Measurements from ENCODE around the gene BRSK2. TPM values are rescaled to one million over a fixed set of nuclear protein-coding genes. Genes with fewer than 3 reads are reported as not detected.

BRSK2 gene
- total and polyA plus RNA-seq, 9 of the 15 experiments (the other 6 are each of a cell fraction or from before 2014, with no cell fraction given) = 0.06 to 0.52 (median 0.18) TPM; not detected in 5

GRCh38 chr11:1348146-1348795 lies 41.5 kb upstream of the BRSK2 start:
- Histone ChIP-seq H3K9me3 (replicated peaks; ENCODE audit: control insufficient read depth, insufficient read depth, low read depth, low read length) (no peaks in the 10 kb centered on the region), H3K4me1 (replicated peaks in 1 of 2; ENCODE audit: control insufficient read depth in 2 of 2, insufficient read depth in 2 of 2, low read length in 2 of 2) (peaks cover 0 to 21% of the 10 kb centered on the region in 2 experiments; a peak in 2 of 5 replicates), H3K27ac (ENCODE audit: extremely low read depth, low read depth, low read length) (no peak overlapping the region), H3K4me3 (no peak overlapping the region), H4K20me1 (replicated peaks; ENCODE audit: control insufficient read depth, insufficient read depth, low read length) (peaks cover 5% of the 10 kb centered on the region; the same call in 1 of the 2 replicates), H3K9me1 (ENCODE audit: control insufficient read depth, insufficient read depth, low read length) (no peaks in the 10 kb centered on the region), H3K79me2 (ENCODE audit: control insufficient read depth, insufficient read depth, low read length) (no peaks in the 10 kb centered on the region), H2AFZ (ENCODE audit: low read depth, low read length) (no peak overlapping the region), H3K9ac (ENCODE audit: insufficient read depth in 1 of 2, low read depth in 2 of 2, low read length in 2 of 2) (peak overlapping the region in 1 of 2 experiments; percentile 5; a peak in 1 of 4 replicates), H3K27me3 (ENCODE audit: control insufficient read depth in 2 of 2, insufficient read depth in 2 of 2, low read length in 2 of 2) (peaks cover 30 to 67% of the 10 kb centered on the region in 2 experiments; a peak in 4 of 5 replicates), H3K36me3 (ENCODE audit: control insufficient read depth, insufficient read depth, low read length) (no peaks in the 10 kb centered on the region), H3K4me2 (ENCODE audit: insufficient read depth, low read length) (no peak overlapping the region)
- no peak for DNase-seq (ENCODE audit: extremely low read depth in 1 of 4, low spot score in 3 of 4)
- in situ Hi-C loops (cut with MboI) = no loop called here
- intact Hi-C loops (cut with micrococcal nuclease) = no loop called here
- no TSS peak for BruUV-seq (replicated peaks)
- no peak for FAIRE-seq
- POLR2A ChIA-PET = interaction anchor here (0.6 kb wide), 1 partner anchor 183 kb away, joined by 3 read pairs; no protein-coding TSS in a partner anchor
- CTCF ChIA-PET (ENCODE audit: low intra/inter-chr PET ratio) = no interaction called here
- no peak for ATAC-seq
- TF ChIP-seq ZBTB17 (CRISPR knock-in tag; IDR thresholded peaks at IDR 0.05) (no peak), ZNF830 (CRISPR knock-in tag; IDR thresholded peaks at IDR 0.05) (no peak), MCM7 (IDR thresholded peaks at IDR 0.05) (no peak), STAG1 (CRISPR knock-in tag; IDR thresholded peaks at IDR 0.05; ENCODE audit: borderline replicate concordance) (no peak), CC2D1A (IDR thresholded peaks at IDR 0.05) (no peak), HMGN3 (IDR thresholded peaks at IDR 0.05; ENCODE audit: borderline replicate concordance, extremely low read depth, insufficient read length, low read depth, low read length) (no peak), ZBED1 (IDR thresholded peaks at IDR 0.05) (no peak), KLF16 (IDR thresholded peaks at IDR 0.05) (no peak), HEY1 (CRISPR knock-in tag; IDR thresholded peaks at IDR 0.05; ENCODE audit: borderline replicate concordance) (no peak), E2F6 (IDR thresholded peaks at IDR 0.05; ENCODE audit: borderline replicate concordance in 1 of 2, extremely low read depth in 1 of 2, insufficient read depth in 1 of 2, insufficient read length in 1 of 2, low read depth in 1 of 2, low read length in 1 of 2, poor library complexity in 1 of 2, severe bottlenecking in 1 of 2) (no peak), GTF2E2 (tag; IDR thresholded peaks at IDR 0.05) (no peak), ATF7 (IDR thresholded peaks at IDR 0.05) (no peak), ELK3 (CRISPR knock-in tag; IDR thresholded peaks at IDR 0.05) (no peak), TBP (optimal IDR thresholded peaks at IDR 0.05; ENCODE audit: low read depth, low read length) (no peak), ETS1 (conservative IDR thresholded peaks at IDR 0.05; ENCODE audit: control insufficient read depth, low read depth, low read length) (no peak), ZNF347 (CRISPR knock-in tag; IDR thresholded peaks at IDR 0.05; ENCODE audit: low read depth) (no peak), NFRKB (IDR thresholded peaks at IDR 0.05; ENCODE audit: low read depth) (no peak), ELK1 (CRISPR knock-in tag; IDR thresholded peaks at IDR 0.05) (no peak)
- 21% methylated on average over 14 of the region's 14 CpGs for WGBS (ENCODE audit: insufficient coverage, low coverage, missing lambda C conversion rate)

Measured in K562 (cell line).